ENCODE data around the gene MAPK1.
"Not testable (repeated sequence)": the region's sequence is repeated elsewhere in the genome, so short reads cannot be mapped to it uniquely, and the experiment has no call there.

The MAPK1 gene

DNA sequence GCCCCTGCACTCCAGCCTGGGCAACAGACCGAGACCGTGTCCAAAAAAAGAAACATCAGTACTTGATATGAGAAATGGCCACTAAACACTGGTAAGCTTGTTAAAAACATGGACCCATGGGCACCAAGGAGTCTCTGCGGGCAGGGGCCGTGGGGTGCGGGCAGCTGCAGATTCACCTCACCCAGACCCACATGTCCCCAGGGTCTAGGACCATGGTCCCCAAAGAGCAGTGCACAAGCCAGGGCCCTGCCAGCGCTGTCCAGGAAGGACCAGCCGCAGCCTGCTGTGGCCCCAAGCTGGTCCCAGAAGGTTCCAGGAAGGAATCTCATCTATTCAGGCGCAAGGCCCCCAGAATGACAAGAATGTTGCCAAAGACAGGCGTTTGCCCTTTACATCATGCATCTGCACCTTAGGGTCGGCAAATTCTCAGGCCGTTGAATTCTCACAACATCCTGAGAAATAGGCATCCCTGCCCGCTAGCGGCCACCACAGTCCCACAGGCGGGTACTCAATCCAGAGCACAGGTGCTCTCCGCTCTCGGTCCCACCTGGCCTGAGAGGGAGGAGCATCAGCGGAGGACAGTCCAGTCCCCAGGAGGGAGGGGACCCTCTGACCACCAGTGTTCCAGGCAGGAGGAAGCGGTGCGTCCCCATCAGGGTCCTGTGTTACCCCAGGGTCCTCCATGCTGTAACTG is 141.3 kb downstream of the MAPK1 start (continued):
- no peak for TF ChIP-seq GLIS3 (CRISPR knock-in tag; IDR thresholded peaks at IDR 0.05)
- no peak for TF ChIP-seq SNAI2 (CRISPR knock-in tag; IDR thresholded peaks at IDR 0.05)
- no peak for TF ChIP-seq ESRRG (CRISPR knock-in tag; IDR thresholded peaks at IDR 0.05)
- TF ChIP-seq OSR1 (CRISPR knock-in tag; IDR thresholded peaks at IDR 0.05), result no peak
- no peak for TF ChIP-seq ZFP3 (CRISPR knock-in tag; IDR thresholded peaks at IDR 0.05)

DNA sequence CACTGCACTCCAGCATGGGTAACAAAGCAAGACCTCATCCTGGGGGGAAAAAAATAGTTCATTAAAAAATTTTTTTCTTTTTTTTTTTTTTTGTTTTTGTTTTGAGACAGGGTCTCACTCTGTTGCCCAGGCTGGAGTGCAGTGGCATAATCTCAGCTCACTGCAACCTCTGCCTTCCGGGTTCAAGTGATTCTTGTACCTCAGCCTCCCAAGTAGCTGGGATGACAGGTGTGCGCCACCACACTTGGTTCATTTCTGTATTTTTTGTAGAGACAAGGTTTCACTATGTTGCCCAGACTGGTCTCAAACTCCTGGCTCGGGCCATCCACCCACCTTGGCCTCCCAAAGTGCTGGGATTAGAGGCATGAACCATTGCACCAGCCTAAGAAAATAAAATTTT is 142.9 kb downstream of the MAPK1 start:
- ATAC-seq, result not testable (repeated sequence)

DNA sequence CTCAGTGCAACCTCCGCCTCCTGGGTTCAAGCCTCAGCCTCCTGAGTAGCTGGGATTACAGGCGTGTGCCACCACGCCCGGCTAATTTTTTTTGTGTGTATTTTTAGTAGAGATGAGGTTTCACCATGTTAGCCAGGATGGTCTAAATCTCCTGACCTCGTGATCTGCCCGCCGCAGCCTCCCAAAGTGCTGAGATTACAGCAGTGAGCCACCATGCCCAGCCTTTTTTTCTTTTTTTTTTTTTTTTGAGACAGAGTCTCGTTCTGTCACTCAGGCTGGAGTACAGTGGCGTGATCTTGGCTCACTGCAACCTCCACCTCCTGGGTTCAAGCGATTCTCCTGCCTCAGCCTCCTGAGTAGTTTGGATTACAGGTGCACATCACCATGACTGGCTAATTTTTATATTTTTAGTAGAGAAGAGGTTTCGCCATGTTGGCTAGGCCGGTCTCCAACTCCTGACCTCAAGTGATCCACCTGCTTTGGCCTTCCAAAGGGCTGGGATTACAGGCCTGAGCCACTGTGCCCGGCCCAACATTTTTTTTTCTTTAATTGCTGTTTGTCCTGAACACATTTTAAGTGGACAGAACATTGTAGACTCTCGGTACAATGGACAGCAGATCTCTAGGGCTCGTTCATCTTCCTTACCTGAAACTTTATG is 146.1 kb downstream of the MAPK1 start:
- not testable (repeated sequence) for ATAC-seq

DNA sequence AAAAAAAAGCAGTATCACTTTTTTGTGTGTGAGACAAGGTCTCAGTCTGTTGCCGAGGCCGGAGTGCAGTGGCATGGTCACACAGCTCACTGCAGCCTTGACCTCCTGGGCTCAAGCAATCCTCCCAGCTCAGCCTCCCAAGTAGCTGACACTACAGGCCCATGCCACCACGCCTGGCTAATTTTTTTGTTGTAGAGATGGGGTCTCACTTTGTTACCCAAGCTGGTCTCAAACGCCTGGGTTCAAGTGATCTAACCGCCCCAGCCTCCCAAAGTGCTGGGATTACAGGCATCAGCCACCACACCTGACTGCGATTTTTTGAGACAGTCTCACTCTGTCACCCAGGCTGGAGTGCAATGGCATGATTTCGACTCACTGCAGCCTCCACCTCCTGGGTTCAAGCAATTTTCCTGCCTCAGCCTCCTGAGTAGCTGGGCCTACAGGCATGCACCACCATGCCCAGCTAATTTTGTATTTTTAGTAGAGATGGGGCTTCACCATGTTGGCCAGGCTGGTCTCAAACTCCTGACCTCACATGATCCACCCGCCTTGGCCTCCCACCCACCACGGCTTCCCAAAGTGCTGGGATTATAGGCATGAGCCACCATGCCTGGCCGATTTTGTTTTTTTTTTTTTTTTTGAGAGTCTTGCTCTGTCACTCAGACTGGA is 147.1 kb downstream of the MAPK1 start:
- ATAC-seq, result not testable (repeated sequence)

DNA sequence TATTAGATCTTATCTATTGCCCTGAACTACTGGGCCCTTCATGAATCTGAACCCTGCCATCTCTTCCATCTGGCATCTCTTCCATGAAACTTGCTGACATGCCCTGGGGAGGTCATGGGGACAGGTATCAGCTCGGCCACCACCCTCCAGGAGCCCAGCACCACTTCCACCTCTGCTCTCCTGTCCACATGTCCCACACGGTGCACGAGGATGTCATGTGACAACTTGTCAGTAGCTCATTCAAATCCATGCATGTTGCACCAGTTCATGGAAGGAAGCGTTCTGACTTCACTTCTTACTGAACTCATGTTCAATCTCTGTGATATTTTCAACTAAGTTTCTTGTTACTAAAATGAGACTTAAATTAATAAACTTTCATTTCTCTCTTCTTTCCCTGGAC is 148.4 kb downstream of the MAPK1 start:
- ATAC-seq, result no peak
- TF ChIP-seq SNAI2 (CRISPR knock-in tag; IDR thresholded peaks at IDR 0.05) (no peak), BACH2 (CRISPR knock-in tag; IDR thresholded peaks at IDR 0.05; ENCODE audit: borderline replicate concordance) (no peak), ARNTL (CRISPR knock-in tag; IDR thresholded peaks at IDR 0.05; ENCODE audit: borderline replicate concordance, low read depth) (no peak), ISL1 (CRISPR knock-in tag; IDR thresholded peaks at IDR 0.05) (no peak), ZFP30 (CRISPR knock-in tag; IDR thresholded peaks at IDR 0.05) (no peak), ZC3H10 (CRISPR knock-in tag; IDR thresholded peaks at IDR 0.05) (no peak), TOX (CRISPR knock-in tag; IDR thresholded peaks at IDR 0.05; ENCODE audit: borderline replicate concordance) (no peak), GLIS3 (CRISPR knock-in tag; IDR thresholded peaks at IDR 0.05) (no peak), ZNF8 (CRISPR knock-in tag; IDR thresholded peaks at IDR 0.05) (no peak)

DNA sequence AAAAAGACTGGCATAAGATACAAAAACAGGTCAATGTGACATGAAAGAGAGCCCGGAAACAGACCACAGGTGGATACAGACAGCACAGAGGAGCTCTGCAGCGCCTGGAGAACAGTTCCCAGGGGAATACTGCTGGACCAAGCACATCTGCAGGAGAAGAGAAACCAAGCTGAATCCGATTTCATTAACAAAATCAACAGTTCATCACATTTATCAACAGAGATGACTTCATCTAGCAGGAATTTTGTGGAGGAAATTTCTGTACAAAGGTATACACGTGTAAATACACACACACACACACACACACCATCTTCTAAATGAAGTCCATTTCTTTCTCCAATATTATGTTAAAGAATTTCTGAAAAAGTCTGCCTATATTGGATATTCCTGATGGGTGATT is 148.9 kb downstream of the MAPK1 start:
- TF ChIP-seq OSR1 (CRISPR knock-in tag; IDR thresholded peaks at IDR 0.05), result no peak
- no peak for TF ChIP-seq BACH2 (CRISPR knock-in tag; IDR thresholded peaks at IDR 0.05; ENCODE audit: borderline replicate concordance)
- TF ChIP-seq, protein P1, sequence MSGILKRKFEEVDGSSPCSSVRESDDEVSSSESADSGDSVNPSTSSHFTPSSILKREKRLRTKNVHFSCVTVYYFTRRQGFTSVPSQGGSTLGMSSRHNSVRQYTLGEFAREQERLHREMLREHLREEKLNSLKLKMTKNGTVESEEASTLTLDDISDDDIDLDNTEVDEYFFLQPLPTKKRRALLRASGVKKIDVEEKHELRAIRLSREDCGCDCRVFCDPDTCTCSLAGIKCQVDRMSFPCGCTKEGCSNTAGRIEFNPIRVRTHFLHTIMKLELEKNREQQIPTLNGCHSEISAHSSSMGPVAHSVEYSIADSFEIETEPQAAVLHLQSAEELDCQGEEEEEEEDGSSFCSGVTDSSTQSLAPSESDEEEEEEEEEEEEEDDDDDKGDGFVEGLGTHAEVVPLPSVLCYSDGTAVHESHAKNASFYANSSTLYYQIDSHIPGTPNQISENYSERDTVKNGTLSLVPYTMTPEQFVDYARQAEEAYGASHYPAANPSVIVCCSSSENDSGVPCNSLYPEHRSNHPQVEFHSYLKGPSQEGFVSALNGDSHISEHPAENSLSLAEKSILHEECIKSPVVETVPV (CRISPR knock-in tag; IDR thresholded peaks at IDR 0.05), result no peak
- TF ChIP-seq ISL1 (CRISPR knock-in tag; IDR thresholded peaks at IDR 0.05), result no peak
- no peak for TF ChIP-seq ZC3H10 (CRISPR knock-in tag; IDR thresholded peaks at IDR 0.05)
- no peak for TF ChIP-seq SNAI2 (CRISPR knock-in tag; IDR thresholded peaks at IDR 0.05)
- no peak for TF ChIP-seq ZNF565 (CRISPR knock-in tag; conservative IDR thresholded peaks at IDR 0.05; ENCODE audit: low read depth)
- TF ChIP-seq ZNF8 (CRISPR knock-in tag; IDR thresholded peaks at IDR 0.05), result no peak
- no peak for TF ChIP-seq TCF4 (CRISPR knock-in tag; IDR thresholded peaks at IDR 0.05; ENCODE audit: borderline replicate concordance)
- TF ChIP-seq, protein P2, sequence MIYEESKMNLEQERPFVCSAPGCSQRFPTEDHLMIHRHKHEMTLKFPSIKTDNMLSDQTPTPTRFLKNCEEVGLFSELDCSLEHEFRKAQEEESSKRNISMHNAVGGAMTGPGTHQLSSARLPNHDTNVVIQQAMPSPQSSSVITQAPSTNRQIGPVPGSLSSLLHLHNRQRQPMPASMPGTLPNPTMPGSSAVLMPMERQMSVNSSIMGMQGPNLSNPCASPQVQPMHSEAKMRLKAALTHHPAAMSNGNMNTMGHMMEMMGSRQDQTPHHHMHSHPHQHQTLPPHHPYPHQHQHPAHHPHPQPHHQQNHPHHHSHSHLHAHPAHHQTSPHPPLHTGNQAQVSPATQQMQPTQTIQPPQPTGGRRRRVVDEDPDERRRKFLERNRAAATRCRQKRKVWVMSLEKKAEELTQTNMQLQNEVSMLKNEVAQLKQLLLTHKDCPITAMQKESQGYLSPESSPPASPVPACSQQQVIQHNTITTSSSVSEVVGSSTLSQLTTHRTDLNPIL (CRISPR knock-in tag; IDR thresholded peaks at IDR 0.05; ENCODE audit: low read depth), result no peak
- no peak for TF ChIP-seq RARB (CRISPR knock-in tag; IDR thresholded peaks at IDR 0.05)
- no peak for TF ChIP-seq ZFP3 (CRISPR knock-in tag; IDR thresholded peaks at IDR 0.05)
- TF ChIP-seq PPARA (CRISPR knock-in tag; IDR thresholded peaks at IDR 0.05; ENCODE audit: borderline replicate concordance), result no peak
- no peak for TF ChIP-seq ESRRG (CRISPR knock-in tag; IDR thresholded peaks at IDR 0.05)
- TF ChIP-seq ARNTL (CRISPR knock-in tag; IDR thresholded peaks at IDR 0.05; ENCODE audit: borderline replicate concordance, low read depth), result no peak
- TF ChIP-seq ZFP30 (CRISPR knock-in tag; IDR thresholded peaks at IDR 0.05), result no peak
- TF ChIP-seq, protein P3, sequence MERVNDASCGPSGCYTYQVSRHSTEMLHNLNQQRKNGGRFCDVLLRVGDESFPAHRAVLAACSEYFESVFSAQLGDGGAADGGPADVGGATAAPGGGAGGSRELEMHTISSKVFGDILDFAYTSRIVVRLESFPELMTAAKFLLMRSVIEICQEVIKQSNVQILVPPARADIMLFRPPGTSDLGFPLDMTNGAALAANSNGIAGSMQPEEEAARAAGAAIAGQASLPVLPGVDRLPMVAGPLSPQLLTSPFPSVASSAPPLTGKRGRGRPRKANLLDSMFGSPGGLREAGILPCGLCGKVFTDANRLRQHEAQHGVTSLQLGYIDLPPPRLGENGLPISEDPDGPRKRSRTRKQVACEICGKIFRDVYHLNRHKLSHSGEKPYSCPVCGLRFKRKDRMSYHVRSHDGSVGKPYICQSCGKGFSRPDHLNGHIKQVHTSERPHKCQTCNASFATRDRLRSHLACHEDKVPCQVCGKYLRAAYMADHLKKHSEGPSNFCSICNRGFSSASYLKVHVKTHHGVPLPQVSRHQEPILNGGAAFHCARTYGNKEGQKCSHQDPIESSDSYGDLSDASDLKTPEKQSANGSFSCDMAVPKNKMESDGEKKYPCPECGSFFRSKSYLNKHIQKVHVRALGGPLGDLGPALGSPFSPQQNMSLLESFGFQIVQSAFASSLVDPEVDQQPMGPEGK (CRISPR knock-in tag; IDR thresholded peaks at IDR 0.05; ENCODE audit: borderline replicate concordance), result no peak
- no peak for TF ChIP-seq GLIS3 (CRISPR knock-in tag; IDR thresholded peaks at IDR 0.05)
- no peak for ATAC-seq

DNA sequence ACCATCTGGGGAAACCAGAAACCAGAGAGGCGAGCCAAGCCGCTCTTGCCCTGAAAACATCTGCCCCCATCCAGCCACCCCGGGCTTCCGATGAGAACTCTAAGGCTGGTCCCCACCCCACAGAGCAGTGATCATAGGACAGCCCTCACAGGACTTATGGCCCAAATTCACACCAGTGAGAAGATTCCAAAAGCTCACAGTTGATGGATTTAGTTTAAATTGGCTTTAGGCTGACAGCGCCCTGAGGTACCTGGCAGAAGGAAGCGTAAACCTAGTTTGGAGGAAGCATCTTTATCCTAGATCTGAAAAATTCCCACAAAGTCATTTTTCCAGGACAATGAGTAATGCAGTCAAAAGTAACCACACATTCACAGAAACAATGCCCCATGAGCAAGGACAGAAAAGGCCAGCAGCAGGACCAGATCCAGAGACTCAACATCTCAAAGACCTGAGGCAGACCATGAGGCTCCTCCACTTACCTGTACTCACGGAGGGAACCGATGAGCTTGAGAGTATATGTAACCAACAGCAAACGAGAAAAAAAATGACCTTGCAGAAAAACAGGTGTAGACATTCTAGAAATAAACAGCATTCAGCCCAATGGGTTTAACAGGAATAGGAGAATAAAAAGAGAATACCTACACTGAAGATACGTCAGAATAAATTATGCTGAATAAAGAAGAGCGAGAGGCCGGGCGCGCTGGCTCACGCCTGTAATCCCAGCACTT is 150.9 kb downstream of the MAPK1 start:
- not testable (repeated sequence) for ATAC-seq

Measured in SK-N-SH treated with all-trans-retinoic acid at 6 μM for 48 hours (cell line).